ENCODE measurements around the gene TNFRSF4. TPM values are rescaled to one million over a fixed set of nuclear protein-coding genes. Genes with fewer than 3 reads are reported as not detected.
"Not testable (repeated sequence)": the region's sequence is repeated elsewhere in the genome, so short reads cannot be mapped to it uniquely, and the experiment has no call there.

TNFRSF4 gene
- polyA plus RNA-seq: 10 to 100 TPM in 2 of 3 donors, 1 to 10 TPM in 1; 1.4 to 13.9 (median 11.4) TPM

- no peak within 1 kb of the TSS for H3K27ac ChIP-seq (ENCODE audit: low read depth, low read length)
- 24 to 57% (median 31%) methylated on average over 53 to 56 of the region's 56 CpGs for WGBS, 3 donors
Observed at GRCh38 chr1:1213345-1214265, at the start of gene TNFRSF4. TSS of gene TNFRSF4 (minus strand) at chr1:1214153. CDS start at chr1:1214127, 26 bp downstream.

- H3K27ac ChIP-seq (ENCODE audit: low read depth, low read length): no peak overlapping the region
- WGBS, 3 donors: 84 to 89% (median 86%) methylated on average over 8 of the region's 8 CpGs
Observed at GRCh38 chr1:1262758-1263157, 48.8 kb upstream of the TNFRSF4 start.

GRCh38 chr1:1262071-1262470, 48.1 kb upstream of the TNFRSF4 start:
- 95 to 97% (median 96%) methylated on average over 17 of the region's 17 CpGs for WGBS, 3 donors
- no peak overlapping the region for H3K27ac ChIP-seq (ENCODE audit: low read depth, low read length)

- H3K27ac ChIP-seq (ENCODE audit: low read depth, low read length): no peak overlapping the region
- 50 to 77% (median 55%) methylated on average over 16 of the region's 16 CpGs for WGBS, 3 donors
Observed at GRCh38 chr1:1260843-1261560, 47.0 kb upstream of the TNFRSF4 start.

- 77 to 85% (median 81%) methylated on average over 26 of the region's 26 CpGs for WGBS, 3 donors
- H3K27ac ChIP-seq (ENCODE audit: low read depth, low read length): no peak overlapping the region
Observed at GRCh38 chr1:1259951-1260600, 46.1 kb upstream of the TNFRSF4 start.

GRCh38 chr1:1259540-1259939, 45.6 kb upstream of the TNFRSF4 start:
- no peak overlapping the region for H3K27ac ChIP-seq (ENCODE audit: low read depth, low read length)
- 89 to 94% (median 93%) methylated on average over 18 of the region's 18 CpGs for WGBS, 3 donors

- no peak overlapping the region for H3K27ac ChIP-seq (ENCODE audit: low read depth, low read length)
- WGBS, 3 donors: 94 to 96% (median 95%) methylated on average over 21 to 22 of the region's 22 CpGs
Observed at GRCh38 chr1:1259119-1259488, 45.2 kb upstream of the TNFRSF4 start.

- H3K27ac ChIP-seq (ENCODE audit: low read depth, low read length): no peak overlapping the region
- 93 to 95% (median 94%) methylated on average over 28 to 31 of the region's 31 CpGs for WGBS, 3 donors
Observed at GRCh38 chr1:1256956-1257871, 43.3 kb upstream of the TNFRSF4 start.

GRCh38 chr1:1255611-1256010, 41.7 kb upstream of the TNFRSF4 start:
- H3K27ac ChIP-seq (ENCODE audit: low read depth, low read length): no peak overlapping the region
- 91 to 94% (median 91%) methylated on average over 10 of the region's 10 CpGs for WGBS, 3 donors

- no peak overlapping the region for H3K27ac ChIP-seq (ENCODE audit: low read depth, low read length)
- WGBS, 3 donors: 94 to 95% (median 94%) methylated on average over 26 of the region's 26 CpGs
Observed at GRCh38 chr1:1255078-1255477, 41.1 kb upstream of the TNFRSF4 start.

- H3K27ac ChIP-seq (ENCODE audit: low read depth, low read length): no peak overlapping the region
- 85 to 90% (median 89%) methylated on average over 21 of the region's 21 CpGs for WGBS, 3 donors
Observed at GRCh38 chr1:1254667-1254998, 40.7 kb upstream of the TNFRSF4 start.

- 96% methylated on average over 47 to 50 of the region's 50 CpGs for WGBS, 3 donors
Observed at GRCh38 chr1:1253972-1254666, 40.2 kb upstream of the TNFRSF4 start.

GRCh38 chr1:1253314-1253713, 39.4 kb upstream of the TNFRSF4 start:
- WGBS, 3 donors: 80 to 90% (median 87%) methylated on average over 12 of the region's 12 CpGs
- H3K27ac ChIP-seq (ENCODE audit: low read depth, low read length): no peak overlapping the region

More at GRCh38 chr1:1253972-1254666, 40.2 kb upstream of the TNFRSF4 start:
- H3K27ac ChIP-seq (ENCODE audit: low read depth, low read length): no peak overlapping the region

GRCh38 chr1:1250786-1251284, 36.9 kb upstream of the TNFRSF4 start:
- 67 to 84% (median 73%) methylated on average over 16 of the region's 16 CpGs for WGBS, 3 donors
- no peak overlapping the region for H3K27ac ChIP-seq (ENCODE audit: low read depth, low read length)

- not testable (repeated sequence) for H3K27ac ChIP-seq (ENCODE audit: low read depth, low read length)
- 89 to 93% (median 91%) methylated on average over 20 to 21 of the region's 21 CpGs for WGBS, 3 donors
Observed at GRCh38 chr1:1248009-1248913, 34.3 kb upstream of the TNFRSF4 start.

- peak overlapping the region; percentile 38 for H3K27ac ChIP-seq (ENCODE audit: low read depth, low read length)
- 60 to 72% (median 67%) methylated on average over 18 to 25 of the region's 25 CpGs for WGBS, 3 donors
Observed at GRCh38 chr1:1247341-1247913, 33.5 kb upstream of the TNFRSF4 start.
